HG02943 (cell line): Measurements from ENCODE around the gene PEAR1.

Source experiments
- ATAC-seq: cut with Tn5 transposase; IDR thresholded peaks from one replicate; pipeline ENCODE4 v1.9.1; 2021; ENCODE audit warnings: mild to moderate bottlenecking, low read depth, moderate library complexity; ENCODE audit not compliant: unreplicated experiment

The PEAR1 gene

DNA sequence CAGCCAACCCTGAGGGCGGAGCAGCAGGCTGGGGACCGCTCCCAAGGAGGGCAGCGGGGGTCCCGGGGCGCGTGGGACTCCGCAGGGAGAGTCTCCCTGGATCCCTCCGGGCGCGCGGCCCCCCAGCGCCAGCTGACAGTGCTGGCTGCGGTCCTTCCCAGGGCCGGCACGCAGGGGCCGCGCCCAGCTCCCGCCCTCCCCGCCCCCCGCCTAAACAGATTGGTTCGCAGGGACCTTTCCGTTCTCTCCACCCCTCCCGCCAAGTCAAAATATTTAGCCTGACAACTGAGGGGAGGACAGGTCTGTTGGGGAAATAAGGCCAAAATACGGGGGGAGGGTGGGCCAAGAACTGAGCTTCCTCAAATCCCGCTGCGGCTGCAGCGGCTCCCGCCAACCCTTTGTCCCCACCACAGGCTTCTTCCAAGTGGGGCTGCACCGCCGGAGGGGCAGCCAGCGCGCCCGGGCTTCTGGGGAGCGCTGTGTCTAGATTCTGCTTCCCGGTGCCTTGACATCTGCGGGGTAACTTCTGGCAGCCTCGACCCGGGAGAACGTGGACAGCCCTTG, 34.5 kb upstream of the PEAR1 start, which contains the start of gene INSRR:
Gene INSRR (minus strand): TSS at position 159 of the 564 bp plus-strand sequence. CDS start 496 bp downstream, outside the sequence.
- no peak for ATAC-seq

DNA sequence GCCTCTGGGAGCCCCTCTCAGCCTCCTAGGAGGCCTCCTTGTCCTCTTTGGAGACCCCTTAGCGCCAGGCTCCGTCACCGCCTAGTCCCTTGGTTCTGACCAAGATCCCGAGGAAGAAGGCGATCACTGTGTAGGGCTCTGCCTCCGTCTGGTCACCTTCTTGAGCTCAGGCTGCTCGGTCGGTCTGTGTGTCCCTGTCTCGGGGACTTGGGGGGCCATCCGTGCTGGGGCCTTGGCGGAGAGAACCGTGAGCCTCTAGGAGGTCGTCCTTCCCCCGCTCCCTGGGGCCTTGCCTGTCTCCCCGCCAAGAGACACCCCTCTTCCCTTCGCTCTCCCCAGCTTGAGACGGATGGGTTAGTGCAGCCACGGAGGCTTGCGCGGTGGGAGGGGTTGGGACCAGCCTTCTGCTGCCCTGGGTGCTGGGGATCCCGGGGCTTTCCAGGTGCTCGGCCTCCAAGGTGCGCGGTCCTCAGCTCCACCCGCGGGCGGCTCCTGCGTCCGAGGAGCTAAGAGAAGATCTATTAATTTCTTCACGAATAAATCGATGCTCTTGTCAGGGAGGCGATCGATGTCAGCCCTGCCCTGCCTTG, 33.9 kb upstream of the PEAR1 start:
- no peak for ATAC-seq

DNA sequence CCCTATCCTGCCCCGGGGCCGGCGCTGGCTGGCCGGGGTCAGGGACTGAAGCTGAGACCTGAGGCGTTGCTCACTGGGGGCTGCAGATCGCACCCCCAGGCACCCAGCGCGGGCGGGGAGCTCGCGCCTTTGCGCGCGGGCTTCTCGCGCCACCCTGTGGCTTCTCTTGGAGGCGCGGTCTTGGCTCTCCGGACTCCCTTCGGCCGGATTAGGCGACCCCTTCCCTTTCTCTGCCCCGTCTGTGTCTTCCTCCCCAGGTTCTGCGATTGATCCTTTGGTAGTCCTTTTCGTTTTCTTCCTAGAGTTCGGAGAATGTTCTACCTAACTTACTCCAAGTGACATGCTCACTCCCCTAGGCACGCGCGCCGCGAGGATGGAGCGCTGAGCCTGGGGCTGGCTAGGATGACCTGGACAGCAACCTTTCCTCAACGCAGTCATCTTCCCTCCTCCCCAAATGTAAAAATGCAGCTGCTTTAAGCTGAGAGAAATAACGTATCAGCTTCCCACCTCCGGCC, 33.3 kb upstream of the PEAR1 start:
- no peak for ATAC-seq

DNA sequence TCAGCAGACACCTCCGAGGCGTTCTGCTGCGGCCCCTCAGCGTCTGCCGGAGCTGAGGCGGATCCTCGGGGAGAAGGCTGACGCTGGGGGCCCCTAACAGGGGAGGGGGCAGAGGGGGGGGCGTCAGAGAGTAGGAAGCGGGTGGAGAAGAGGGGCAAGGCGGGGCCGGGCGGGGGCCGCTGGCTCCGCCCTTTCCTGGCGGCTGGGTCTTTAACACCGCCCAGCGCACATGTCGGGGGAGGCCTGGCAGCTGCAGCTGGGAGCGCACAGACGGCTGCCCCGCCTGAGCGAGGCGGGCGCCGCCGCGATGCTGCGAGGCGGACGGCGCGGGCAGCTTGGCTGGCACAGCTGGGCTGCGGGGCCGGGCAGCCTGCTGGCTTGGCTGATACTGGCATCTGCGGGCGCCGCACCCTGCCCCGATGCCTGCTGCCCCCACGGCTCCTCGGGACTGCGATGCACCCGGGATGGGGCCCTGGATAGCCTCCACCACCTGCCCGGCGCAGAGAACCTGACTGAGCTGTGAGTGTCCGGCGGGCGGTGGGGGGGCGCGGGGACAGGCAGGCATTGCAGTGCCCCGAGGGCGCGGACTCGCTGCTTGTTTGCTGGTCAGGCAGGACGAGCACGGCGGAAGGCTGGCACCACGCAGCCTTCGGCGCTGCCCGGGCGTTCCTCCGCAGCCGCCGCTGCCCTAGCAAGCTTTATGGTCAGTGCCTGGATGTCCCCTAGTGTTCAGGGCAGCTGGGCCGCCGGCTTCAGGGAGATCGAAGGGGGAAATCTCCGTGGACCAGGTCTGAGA, 32.7 kb upstream of the PEAR1 start, which contains the start of gene NTRK1:
Gene NTRK1 (plus strand): TSS at position 238 of the 796 bp plus-strand sequence. CDS start 70 bp downstream, at position 308.
- no peak for ATAC-seq

DNA sequence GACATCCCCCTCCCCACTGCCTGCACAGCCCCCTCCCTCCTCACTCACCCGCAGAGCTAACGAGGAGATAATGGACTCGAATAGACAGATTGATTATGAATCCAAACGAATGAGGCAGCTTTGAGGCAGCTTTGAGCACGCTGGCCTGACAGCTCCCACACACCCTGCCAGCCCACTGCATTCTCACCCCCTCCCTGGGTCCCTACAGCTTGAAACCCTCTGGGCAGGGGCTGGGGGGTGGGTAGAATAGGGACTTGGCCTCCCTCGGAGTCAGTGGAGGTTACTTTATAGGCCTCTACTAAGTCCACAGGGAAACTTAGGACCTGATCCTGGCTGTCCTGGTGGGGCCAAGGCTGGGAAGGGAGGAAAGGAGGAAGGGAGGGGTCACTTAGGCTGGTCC, 30.9 kb upstream of the PEAR1 start:
- no peak for ATAC-seq

DNA sequence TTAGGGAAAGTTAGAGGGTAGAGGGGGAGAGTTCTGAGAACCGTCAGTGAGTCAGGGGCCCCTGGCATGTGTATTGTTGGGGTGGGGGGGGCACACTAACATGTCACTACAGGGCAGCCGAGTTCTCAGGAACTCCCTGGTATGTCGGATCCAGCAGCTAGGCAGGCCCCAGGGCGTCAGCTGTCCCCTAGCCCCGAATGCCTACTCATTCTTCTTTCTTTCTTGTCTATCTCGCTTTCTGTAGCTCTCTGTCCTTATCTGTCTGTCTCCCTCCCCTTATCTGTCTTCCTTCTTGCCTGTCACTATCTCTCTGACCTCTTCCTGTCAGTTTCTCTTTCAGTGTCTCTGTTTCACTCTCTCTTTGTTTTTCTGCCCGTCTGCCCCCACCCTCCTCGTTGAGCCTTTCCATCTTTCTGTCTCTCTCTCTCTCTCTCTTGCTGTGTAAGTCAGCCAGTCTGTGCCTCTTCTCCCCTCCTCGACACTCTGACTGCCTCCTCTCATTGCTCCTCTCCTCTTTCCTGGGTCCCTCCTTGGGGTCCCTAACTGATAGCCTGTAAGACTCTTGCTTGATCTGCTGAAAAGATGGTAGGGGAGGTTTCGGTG, 30.4 kb upstream of the PEAR1 start:
- no peak for ATAC-seq

DNA sequence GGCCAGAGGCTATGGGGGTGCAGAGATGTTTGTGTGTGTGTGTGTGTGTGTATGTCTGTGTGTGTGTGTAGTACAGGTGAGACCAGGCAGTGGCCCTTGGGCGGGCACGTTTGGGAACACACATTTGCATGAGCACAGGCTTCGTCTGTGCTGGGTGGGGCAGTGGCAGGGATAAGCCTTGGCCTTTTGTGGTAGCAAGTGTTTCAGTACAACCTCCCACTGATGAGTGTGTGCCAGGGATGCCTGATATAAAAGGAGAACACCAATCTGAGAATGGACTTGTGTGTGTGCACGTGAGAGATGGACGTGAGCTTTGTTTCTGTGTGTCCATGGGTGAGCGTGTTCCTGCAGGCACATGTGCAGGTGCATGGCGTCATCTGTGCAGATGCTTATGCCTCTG, 29.9 kb upstream of the PEAR1 start:
- ATAC-seq: no peak

DNA sequence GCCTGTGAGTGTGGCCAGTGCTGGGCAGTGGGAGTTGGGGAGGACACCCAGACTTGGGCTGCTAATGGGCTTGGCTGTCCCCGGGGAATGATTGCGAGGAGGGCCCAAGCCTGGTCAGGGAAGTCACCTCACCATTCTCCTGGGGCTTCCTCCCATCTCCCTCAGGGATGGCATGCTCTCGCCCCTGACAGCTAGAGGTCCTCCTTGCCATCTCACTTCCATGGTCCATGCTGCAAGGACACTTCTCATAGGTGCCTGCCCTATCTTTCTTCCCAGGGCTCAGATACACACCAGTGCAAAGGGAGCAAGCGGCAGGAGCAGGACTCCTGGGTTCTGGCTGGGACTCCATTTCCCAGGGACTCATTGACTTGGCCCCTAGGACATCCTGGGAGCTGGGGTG, 28.7 kb upstream of the PEAR1 start:
- no peak for ATAC-seq

DNA sequence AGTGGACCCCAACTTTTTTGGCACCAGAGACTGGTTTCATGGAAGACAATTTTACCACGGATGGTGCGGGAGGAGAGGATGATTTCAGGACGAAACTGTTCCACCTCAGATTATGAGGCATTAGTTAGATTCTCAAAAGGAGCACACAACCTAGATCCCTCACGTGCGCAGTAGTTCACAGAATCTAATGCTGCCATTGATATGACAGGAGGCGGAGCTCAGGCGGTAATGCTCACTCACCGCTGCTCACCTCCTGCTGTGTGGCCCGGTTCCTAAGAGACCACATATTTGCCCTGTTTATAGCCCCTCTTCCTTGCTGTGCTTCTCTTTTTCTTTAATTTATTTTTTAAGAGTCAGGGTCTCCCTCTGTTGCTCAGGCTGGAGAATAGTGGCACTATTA, 28.3 kb upstream of the PEAR1 start:
- no peak for ATAC-seq

DNA sequence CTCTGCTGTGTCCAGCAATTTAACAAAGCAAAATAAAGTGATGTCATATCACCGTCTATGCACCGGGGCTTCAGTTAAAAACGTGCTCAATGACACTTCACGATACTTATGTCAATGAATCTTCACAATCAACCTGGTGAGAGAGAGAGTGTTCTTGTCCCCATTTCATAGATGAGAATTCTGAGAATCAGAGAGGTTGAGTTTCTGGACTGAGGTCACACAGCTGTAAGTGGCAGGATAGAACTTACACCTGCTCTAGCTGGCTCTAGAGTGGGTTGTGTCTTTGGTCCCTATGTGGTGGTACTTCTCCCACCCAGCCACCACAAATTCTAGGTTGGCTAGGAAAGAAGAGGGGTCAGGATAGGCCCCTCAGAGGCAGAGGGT, 27.7 kb upstream of the PEAR1 start:
- ATAC-seq: no peak

DNA sequence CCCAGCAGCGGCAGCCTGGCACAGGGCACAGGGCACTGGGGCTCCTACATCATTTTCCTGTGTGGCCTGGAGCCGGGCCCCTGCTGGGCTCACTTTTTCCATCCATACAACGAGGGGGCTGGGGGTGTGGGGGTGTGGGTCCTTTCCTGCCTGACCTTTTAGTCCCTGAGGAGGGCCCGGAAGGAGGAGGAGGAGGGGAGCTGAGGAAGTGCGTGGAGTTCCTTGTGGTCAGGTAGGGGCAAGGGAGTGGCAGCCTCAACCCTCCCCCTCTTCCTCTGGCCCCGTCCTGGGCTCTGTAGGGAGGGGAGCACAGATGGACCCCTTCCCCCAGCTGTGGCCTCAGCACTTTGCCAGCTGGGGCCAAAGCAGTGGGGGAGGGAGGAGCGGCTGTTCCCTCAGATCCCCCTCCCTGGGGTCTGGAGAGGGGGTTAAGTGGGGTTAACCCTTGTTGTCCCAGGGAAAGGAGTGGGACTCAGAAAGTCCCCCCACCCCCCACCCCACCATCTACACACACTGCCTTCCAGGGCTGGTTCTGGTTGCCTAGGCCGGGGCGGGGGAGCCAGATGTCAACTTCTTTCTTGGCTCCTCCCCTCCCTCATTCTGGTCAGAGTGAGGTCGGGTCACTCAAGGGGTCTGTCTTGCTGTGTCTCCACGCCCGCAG, 27.1 kb upstream of the PEAR1 start:
- ATAC-seq: no peak

DNA sequence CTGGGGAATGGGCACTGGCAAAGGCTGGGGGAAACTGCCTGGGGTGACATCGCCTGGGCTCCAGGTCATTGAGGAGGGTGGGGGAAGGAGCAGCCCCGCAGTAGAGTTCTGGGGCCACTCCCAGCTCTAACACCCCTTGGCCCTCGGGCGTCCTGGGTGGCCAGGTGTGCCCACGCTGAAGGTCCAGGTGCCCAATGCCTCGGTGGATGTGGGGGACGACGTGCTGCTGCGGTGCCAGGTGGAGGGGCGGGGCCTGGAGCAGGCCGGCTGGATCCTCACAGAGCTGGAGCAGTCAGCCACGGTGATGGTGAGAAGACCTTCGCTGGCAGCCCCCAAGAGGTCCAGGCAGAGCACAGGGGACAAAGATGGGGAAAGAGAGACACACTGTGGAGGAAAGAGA, 25.2 kb upstream of the PEAR1 start:
- ATAC-seq: no peak

DNA sequence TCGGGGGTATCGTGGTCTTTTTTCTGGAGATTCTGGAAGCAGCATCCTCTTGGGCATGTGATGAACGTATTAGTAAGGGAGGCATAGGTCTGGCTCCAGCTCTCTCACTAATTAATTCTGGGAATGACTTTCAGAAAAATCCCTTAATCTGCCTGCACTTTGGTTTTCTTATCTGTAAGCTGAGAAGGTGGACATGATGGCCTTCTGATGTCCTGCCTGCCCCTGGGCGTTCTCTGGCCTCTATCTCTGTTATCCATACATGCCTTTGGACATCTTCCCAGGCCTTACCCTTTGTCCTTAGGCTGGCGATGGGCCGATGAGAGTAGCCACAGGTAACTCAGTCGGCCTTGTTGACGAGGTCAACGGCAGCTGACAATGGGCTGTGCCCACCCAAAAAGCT, 24.1 kb upstream of the PEAR1 start:
- ATAC-seq: no peak

DNA sequence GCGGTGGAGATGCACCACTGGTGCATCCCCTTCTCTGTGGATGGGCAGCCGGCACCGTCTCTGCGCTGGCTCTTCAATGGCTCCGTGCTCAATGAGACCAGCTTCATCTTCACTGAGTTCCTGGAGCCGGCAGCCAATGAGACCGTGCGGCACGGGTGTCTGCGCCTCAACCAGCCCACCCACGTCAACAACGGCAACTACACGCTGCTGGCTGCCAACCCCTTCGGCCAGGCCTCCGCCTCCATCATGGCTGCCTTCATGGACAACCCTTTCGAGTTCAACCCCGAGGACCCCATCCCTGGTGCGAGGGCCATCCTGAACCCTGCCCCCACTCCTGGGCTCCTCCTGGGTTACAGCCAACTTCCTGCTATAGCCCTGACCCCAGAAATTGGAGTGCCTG, 19.9 kb upstream of the PEAR1 start:
- no peak for ATAC-seq

DNA sequence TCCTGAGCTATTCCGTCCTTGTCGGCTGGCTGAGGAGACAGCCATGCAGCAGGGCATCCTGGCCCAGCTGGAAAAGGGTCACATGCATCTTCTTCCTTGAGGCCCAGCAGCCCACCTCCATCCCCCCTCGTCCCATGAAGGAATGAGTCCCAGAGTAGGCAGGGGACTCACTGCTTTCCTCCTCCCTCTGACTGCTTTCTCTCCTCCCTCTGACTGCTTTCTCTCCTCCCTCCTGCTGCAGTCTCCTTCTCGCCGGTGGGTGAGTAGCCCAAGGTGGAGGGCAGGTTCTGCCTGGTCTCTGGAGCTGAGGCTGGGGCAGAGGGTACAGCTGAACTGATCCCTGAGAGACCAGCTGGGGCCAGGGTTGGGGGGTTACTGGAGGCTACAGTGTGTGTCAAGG, 19.4 kb upstream of the PEAR1 start:
- ATAC-seq: no peak

DNA sequence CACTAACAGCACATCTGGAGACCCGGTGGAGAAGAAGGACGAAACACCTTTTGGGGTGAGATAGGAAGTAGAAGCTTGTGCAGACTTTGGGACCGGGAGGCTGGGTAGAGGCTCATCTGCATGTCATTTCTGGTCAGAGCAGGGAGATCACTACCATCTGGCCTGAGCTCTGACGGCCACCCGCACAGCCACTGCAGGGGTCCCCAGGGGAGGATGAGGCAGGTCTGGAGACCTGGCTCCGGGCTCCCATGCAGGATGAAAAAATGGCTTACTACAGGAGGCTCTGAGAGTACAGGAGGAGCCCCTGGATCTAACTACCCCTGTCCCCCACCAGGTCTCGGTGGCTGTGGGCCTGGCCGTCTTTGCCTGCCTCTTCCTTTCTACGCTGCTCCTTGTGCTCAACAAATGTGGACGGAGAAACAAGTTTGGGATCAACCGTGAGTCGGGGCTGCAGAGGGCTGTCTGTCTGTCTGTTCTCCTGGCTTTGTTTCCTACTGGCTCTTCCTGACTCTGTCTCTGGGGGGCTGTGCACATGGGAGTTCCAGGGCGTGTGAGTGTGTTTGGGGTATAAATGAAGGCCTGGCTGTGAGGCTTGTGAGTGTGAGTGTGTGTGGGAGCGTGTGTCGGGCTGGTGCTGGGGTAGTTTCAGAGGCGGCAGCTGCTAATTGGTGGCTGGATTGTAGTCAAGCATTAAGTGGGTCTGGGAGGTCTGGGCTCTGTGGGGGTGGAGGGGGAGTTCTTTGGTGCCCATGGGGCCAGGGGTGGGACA, 18.8 kb upstream of the PEAR1 start:
- no peak for ATAC-seq

DNA sequence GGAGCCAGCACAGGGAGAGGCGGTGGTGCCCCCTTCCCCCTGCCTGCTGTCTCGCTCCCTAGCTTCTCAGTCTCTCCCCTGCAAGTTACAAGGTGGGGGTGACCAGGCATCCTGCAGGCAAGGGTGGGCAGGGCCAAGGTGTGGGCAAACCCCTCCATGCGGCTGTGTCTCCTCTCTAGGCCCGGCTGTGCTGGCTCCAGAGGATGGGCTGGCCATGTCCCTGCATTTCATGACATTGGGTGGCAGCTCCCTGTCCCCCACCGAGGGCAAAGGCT, 18.2 kb upstream of the PEAR1 start:
- no peak for ATAC-seq

DNA sequence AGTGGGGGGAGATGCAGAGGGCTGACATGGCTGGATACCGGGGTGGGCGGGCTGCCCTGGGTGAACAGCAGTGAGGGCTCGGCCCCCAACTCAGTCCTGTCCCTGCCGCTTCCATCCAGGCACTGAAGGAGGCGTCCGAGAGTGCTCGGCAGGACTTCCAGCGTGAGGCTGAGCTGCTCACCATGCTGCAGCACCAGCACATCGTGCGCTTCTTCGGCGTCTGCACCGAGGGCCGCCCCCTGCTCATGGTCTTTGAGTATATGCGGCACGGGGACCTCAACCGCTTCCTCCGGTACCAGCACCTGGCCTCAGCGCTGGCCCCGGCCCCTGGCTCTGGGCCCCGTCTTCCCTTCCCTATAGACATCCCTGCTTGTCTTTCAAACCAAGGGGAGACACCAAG, 17.2 kb upstream of the PEAR1 start:
- no peak for ATAC-seq

DNA sequence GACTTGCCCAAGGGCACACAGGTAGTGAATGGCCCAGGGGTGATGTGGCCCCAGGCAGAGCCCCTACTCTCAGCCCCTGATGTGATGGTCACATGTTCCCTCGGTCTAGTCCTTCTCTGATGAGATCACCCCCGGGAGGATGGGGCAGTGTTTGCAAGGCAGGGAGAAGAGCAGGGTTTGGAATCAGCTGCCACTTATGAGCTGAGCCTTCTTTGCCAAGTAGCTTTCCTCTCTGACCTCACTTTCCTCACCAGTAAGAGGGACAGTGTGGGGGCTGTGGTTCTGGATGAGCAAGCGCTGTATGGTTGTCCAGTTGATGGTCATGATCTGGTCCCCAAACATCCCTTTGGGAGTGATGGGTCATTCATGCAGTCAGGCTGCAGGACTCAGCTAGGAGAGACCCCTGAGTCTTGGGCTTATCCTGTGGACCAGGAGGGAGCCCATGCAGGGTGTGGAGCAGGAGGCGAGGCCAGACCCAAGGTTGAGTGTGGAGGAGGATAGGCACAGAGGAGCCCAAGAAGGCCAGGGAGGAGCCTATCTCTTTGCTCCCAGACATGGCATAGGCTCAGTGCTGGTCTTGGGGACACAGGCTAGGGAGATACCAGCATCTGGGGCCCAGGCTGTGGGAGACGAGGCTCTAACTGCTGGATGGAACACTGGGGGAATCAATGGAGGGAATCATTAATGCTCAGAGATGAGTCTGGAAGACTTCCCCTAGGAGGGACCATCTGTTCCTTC, 15.9 kb upstream of the PEAR1 start:
- no peak for ATAC-seq

DNA sequence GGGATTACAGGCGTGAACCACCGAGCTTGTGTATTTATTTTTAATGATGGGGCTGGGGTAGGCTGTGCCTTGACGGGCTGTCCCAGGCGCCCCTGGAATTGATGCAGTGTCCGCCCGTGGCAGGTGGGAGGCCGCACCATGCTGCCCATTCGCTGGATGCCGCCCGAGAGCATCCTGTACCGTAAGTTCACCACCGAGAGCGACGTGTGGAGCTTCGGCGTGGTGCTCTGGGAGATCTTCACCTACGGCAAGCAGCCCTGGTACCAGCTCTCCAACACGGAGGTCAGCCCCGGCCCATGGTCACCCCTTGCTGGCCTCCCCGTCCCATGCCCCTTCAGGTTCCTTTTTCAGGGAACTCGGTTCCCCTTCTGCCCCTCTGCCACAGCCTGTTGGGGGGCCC, 13.6 kb upstream of the PEAR1 start:
- ATAC-seq: no peak
